NCI-H226 (cell line): ENCODE results near the gene FKBP11.
"Not testable (repeated sequence)": the region's sequence is repeated elsewhere in the genome, so short reads cannot be mapped to it uniquely, and the experiment has no call there.

ENCODE experiments used
- DNase-seq: peaks from one replicate; pipeline ENCODE4 v3.0.0-alpha.2; 2015

FKBP11 gene

GRCh38 chr12:48954841-48955501 lies 29.7 kb upstream of the FKBP11 start:
- no peak for DNase-seq

- DNase-seq = no peak
Observed at GRCh38 chr12:48954061-48954460, 28.8 kb upstream of the FKBP11 start.

- DNase-seq = no peak
Observed at GRCh38 chr12:48952691-48953090, 27.4 kb upstream of the FKBP11 start.

- no peak for DNase-seq
Observed at GRCh38 chr12:48947727-48948126, 22.4 kb upstream of the FKBP11 start.

GRCh38 chr12:48946943-48947342 lies 21.7 kb upstream of the FKBP11 start:
- no peak for DNase-seq

- DNase-seq = no peak
Observed at GRCh38 chr12:48946205-48946604, 20.9 kb upstream of the FKBP11 start.

- no peak for DNase-seq
Observed at GRCh38 chr12:48943221-48943620, 17.9 kb upstream of the FKBP11 start.

- DNase-seq = no peak
Observed at GRCh38 chr12:48940181-48940580, 14.9 kb upstream of the FKBP11 start.

- no peak for DNase-seq
Observed at GRCh38 chr12:48938805-48939204, 13.5 kb upstream of the FKBP11 start.

- no peak for DNase-seq
Observed at GRCh38 chr12:48937170-48937569, 11.9 kb upstream of the FKBP11 start.

GRCh38 chr12:48936379-48936979 lies 11.2 kb upstream of the FKBP11 start:
- peak; percentile 39 for DNase-seq

GRCh38 chr12:48934312-48934706 lies 9.0 kb upstream of the FKBP11 start:
- no peak for DNase-seq

- DNase-seq = no peak
Observed at GRCh38 chr12:48933664-48934311, 8.5 kb upstream of the FKBP11 start.

- DNase-seq = no peak
Observed at GRCh38 chr12:48932878-48933277, 7.6 kb upstream of the FKBP11 start.

- no peak for DNase-seq
Observed at GRCh38 chr12:48930475-48930874, 5.2 kb upstream of the FKBP11 start.

GRCh38 chr12:48929551-48929950 lies 4.3 kb upstream of the FKBP11 start:
- no peak for DNase-seq

GRCh38 chr12:48927261-48927660 lies 2.0 kb upstream of the FKBP11 start:
- DNase-seq = peak; percentile 33

- peak; percentile 60 for DNase-seq
Observed at GRCh38 chr12:48924617-48925303, 532 bp downstream of the FKBP11 start.

GRCh38 chr12:48923117-48923516 lies 2.2 kb downstream of the FKBP11 start:
- no peak for DNase-seq

- no peak for DNase-seq
Observed at GRCh38 chr12:48917857-48918537, 7.3 kb downstream of the FKBP11 start.

GRCh38 chr12:48910196-48910595 lies 15.1 kb downstream of the FKBP11 start:
- DNase-seq = no peak

- not testable (repeated sequence) for DNase-seq
Observed at GRCh38 chr12:48909698-48910097, 15.6 kb downstream of the FKBP11 start.

GRCh38 chr12:48907245-48907644 lies 18.0 kb downstream of the FKBP11 start:
- DNase-seq = no peak
